UCSD-AML1 (cell line): Measurements from ENCODE around the gene AMPD3.
"Not testable (repeated sequence)": the region's sequence is repeated elsewhere in the genome, so short reads cannot be mapped to it uniquely, and the experiment has no call there.

Experiments used
- DNase-seq: peaks from one replicate; lab custom pipeline; 2025; ENCODE audit not compliant: unreplicated experiment; lab: John Stamatoyannopoulos, UW

Gene AMPD3

DNA sequence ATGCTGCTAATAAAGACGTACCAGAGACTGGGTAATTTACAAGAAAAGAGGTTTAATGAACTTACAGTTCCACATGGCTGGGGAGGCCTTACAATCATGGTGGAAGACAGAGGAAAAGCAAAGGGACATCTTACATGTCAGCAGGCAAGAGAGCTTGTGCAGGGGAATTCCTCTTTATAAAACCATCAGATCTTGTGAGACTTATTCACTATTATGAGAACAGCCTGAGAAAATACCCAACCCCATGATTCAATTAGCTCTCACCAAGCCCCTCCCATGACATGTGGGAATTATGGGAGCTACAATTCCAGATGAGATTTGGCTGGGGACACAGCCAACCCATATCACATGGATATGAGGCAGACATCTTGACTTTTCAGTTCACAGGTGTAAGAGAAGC lies 18.4 kb upstream of the AMPD3 start:
- DNase-seq: not testable (repeated sequence)

DNA sequence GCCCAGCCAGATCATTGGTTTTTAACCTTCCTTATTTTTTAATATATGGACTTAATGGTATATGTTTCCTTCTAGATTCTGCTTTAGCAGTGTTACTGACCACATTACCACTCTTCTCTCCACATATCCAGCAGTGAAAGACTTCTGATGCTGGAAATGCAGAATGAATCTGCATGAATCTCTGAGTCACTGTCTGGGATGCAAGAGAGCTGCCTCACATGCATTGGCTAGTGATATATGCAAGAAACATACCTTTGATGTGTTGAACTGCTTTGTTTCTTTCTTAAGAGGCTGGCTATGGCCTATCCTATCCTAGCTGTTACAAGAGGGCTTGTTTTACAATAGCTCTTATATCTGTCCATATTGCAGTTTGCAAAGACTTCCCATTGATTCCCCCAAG lies 16.6 kb upstream of the AMPD3 start:
- no peak for DNase-seq

DNA sequence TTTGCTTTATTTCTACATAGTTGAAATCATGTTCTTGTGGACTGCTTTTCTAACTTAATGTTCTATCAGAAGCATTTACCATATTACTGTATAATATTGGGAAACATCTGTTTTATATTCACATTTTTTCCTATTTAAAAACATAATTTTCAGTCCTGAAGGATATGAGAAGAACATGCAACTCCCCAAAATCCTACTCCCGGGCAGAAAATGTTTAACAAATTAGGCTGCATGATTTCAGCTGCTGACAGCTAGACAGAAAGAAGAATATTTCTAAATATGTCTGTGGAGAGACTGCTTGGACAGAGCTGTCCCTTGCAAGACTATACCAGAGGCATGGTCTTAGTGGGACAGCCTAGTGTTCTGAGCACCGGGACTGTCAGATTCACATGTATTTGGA lies 15.7 kb upstream of the AMPD3 start:
- no peak for DNase-seq

GRCh38 chr11:10439924-10440323 lies 15.1 kb upstream of the AMPD3 start:
- DNase-seq: no peak

DNA sequence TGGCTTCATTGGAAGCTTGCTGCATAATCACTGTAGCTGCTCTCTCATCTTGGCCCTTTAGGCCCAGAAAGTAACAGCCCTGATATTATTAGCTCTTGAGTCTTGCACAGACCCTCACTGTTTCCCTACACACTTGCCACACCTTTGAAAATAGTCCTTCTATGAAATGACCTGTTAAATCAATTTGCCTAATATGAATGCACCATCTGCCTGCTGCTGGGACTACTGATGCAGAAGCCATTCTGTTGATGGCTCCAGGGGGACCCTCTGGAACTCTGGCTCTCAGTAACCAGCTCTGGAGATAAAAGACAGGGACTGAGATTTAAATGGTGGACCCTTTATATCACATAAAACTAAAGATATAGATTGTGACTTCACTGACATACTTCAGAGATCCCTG lies 14.7 kb upstream of the AMPD3 start:
- no peak for DNase-seq

DNA sequence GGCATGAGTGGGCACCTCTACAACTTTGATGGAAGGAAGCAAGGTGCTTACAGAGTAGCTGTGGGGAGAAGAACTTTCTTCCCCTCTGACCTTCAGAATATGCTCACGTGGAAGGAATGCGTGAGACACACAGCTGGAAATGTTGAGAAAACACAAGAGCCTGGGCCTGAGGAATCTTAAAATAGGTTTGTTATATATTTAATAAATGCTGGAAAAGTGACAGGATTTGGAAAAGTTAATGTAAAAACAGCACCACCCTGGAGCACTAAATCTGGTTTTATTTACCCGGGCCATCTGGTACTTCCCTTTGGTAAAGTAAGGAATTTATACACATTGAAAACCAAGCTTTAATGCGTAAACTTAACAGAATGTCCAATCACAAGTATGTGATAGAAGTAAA lies 14.0 kb upstream of the AMPD3 start:
- no peak for DNase-seq

GRCh38 chr11:10441652-10442503 lies 13.2 kb upstream of the AMPD3 start:
- no peak for DNase-seq

DNA sequence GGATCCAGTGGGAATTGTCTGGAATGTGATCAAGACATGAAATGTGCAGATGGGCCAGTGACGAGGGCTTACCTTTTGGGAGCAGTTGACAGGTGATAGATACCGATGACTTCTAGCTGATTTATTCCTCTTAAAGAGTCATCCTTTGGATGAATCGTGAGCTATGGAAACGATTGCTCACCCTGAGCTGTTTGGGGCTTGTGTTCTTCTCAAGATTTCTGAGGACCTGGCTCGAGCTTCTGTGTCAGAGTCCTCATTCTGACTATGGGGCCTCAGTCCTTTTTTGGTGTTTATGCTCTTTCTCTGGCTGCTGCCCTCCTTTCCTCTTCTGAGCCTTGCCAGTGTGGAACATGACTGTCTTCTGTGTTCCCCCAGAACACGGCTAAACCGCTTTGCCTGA lies 11.9 kb upstream of the AMPD3 start:
- DNase-seq: no peak

DNA sequence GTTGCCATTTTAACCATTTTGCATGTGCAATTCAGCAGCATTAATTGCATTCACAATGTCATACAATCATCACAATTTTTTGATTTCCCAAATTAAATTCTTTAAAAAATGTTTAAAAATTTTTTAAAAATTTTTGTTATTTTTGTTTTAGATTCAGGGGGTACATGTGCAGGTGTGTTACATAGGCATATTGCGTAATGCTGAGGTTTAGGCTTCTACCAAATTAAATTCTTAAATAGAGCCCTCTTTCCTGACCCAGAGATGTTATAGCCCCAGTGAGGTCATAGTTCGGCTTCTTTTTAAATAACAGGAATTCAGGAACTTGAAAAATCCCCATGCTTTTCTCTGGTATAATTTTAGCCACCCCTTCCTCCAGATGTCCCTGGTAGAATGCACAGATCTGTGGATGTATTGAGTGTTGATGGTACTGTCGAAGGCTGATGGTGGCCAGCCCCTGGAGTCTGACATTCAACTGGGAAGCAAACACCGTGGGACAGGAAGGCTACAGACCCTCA lies 11.3 kb upstream of the AMPD3 start:
- no peak for DNase-seq

DNA sequence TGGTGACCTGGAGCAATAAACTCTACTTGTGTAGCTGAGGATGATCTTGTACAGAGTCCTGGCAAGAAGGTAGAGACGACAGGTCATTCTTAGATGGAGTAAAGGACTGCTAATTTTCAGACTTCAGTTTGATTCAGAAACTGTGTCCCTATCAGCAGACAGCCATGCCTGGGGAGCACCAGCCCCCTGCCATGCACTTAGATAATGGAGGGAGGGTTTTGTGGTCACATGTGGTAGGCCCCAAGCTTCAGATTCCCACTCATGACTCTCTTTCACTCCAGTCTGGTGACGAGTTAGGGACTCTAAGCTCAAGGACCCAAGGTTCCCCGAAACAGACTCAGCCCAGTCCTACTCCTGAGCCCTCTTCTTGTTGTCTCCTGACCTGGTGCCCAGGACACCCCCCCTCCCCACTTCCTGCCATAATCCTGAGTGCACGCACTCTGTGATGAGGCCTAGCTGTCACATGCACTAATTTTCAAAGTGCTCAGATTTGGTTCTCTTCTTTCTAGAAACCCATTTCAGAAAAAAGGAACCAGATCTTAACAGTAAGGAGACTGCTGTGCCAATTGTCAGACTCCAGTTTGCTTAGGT lies 10.2 kb upstream of the AMPD3 start:
- no peak for DNase-seq

DNA sequence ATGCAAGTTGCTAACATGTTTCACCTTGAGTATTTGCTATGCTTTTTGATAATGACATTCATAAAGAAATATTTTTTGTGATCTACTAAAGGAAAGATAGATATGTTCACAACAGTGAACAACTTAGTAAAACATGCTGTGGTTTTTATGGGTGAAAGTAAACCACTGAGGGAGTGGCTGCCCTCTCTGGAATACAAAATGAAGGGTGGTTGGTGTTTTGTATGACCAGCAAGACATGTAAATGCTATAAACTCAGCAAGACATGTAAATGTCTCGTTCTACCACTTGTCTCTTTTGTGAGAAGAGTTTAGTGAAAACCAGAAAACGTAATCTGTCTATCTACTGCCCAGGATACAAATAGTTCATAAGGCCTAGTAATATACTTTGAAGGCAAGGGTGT lies 7.6 kb upstream of the AMPD3 start:
- no peak for DNase-seq

- DNase-seq: no peak
These were observed 4.3 kb upstream of the AMPD3 start for GRCh38 chr11:10450462-10451425.

GRCh38 chr11:10451426-10452116 lies 3.5 kb upstream of the AMPD3 start:
- no peak for DNase-seq

GRCh38 chr11:10452211-10452767 lies 2.8 kb upstream of the AMPD3 start:
- DNase-seq: no peak

GRCh38 chr11:10453261-10453660 lies 1.8 kb upstream of the AMPD3 start:
- no peak for DNase-seq

GRCh38 chr11:10455637-10456487 lies 798 bp downstream of the AMPD3 start:
- DNase-seq: peak; percentile 68

GRCh38 chr11:10456519-10456918 lies 1.5 kb downstream of the AMPD3 start:
- no peak for DNase-seq

DNA sequence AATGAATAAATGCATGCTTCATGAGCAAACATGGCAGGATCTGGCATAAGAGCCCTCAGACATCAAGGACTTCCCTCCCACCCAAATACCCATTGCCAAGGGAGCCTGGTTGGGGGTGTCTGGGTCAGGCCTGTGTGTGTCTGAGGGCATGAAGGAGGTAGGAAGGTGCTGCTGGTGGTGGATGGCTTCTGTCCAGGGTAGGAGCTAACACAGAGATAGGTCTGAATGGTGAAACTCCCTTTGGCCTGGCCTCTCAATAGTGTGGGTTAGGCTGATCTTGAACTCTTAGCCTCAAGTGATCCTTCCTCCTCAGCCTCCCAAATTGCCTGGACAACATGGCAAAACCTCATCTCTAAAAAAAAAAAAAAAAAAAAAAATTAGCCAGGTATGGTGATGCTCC lies 2.8 kb downstream of the AMPD3 start:
- DNase-seq: no peak
